GM23338 (cell line): ENCODE measurements around the gene ANKRD37.

Experiments
- CREB1 ChIP-seq: fragments of 250-450 bp; sonication (Bioruptor Pico); IDR thresholded peaks from 2 replicates; pipeline ENCODE4 v1.5.0; 2020; ENCODE audit warnings: low read depth, mild to moderate bottlenecking, moderate library complexity
- CTCF ChIP-seq, 2 experiments: fragments of 200-600 bp in 1 of 2; sonication (generic) in 1 of 2; conservative IDR thresholded peaks; 2 replicates each; pipeline versions ENCODE4 v1.5.1 to v1.6.1; 2016 to 2017; ENCODE audit warnings: antibody characterized with exemption in 2 of 2, low read depth in 2 of 2, mild to moderate bottlenecking in 2 of 2, moderate library complexity in 1 of 2
- ETS1 ChIP-seq: IDR thresholded peaks from 2 replicates; pipeline ENCODE4 v1.6.1; 2016; ENCODE audit warnings: antibody characterized with exemption
- EZH2 ChIP-seq: fragments of 200-600 bp; sonication (generic); IDR thresholded peaks from one replicate; pipeline ENCODE4 v1.8.0; 2017; ENCODE audit warnings: antibody characterized with exemption, mild to moderate bottlenecking, low read depth; ENCODE audit not compliant: unreplicated experiment
- EZH2phosphoT487 ChIP-seq: fragments of 200-600 bp; sonication (generic); IDR thresholded peaks from one replicate; pipeline ENCODE4 v1.8.1; 2018; ENCODE audit warnings: antibody characterized with exemption; ENCODE audit not compliant: unreplicated experiment
- JUNB ChIP-seq: IDR thresholded peaks from one replicate; pipeline ENCODE4 v1.6.1; 2016; ENCODE audit warnings: antibody characterized with exemption; ENCODE audit not compliant: unreplicated experiment
- NANOG ChIP-seq: IDR thresholded peaks from 2 replicates; pipeline ENCODE4 v1.6.1; 2016; ENCODE audit warnings: antibody characterized with exemption, borderline replicate concordance
- POLR2AphosphoS5 ChIP-seq: IDR thresholded peaks from 2 replicates; pipeline ENCODE4 v1.6.1; 2016; ENCODE audit warnings: antibody characterized with exemption, low read depth
- REST ChIP-seq: IDR thresholded peaks from one replicate; pipeline ENCODE4 v1.6.1; 2018; ENCODE audit warnings: antibody characterized with exemption; ENCODE audit not compliant: unreplicated experiment
- STAT1 ChIP-seq: IDR thresholded peaks from one replicate; pipeline ENCODE4 v1.6.1; 2016; ENCODE audit warnings: antibody characterized with exemption; ENCODE audit not compliant: unreplicated experiment
- ZNF114 ChIP-seq: fragments of 250-450 bp; sonication (Bioruptor Pico); IDR thresholded peaks from 2 replicates; pipeline ENCODE4 v1.5.0; 2020; ENCODE audit warnings: mild to moderate bottlenecking, moderate library complexity
- ZNF331 ChIP-seq: fragments of 250-450 bp; sonication (Bioruptor Pico); IDR thresholded peaks from 2 replicates; pipeline ENCODE4 v1.5.0; 2020; ENCODE audit warnings: low read depth, mild to moderate bottlenecking, moderate library complexity
- ZNF462 ChIP-seq: fragments of 250-450 bp; sonication (Bioruptor Pico); IDR thresholded peaks from 2 replicates; pipeline ENCODE4 v1.5.0; 2020; ENCODE audit warnings: mild to moderate bottlenecking, moderate library complexity

GRCh38 chr4:185416955-185417354 is 20.3 kb downstream of the ANKRD37 start:
- TF ChIP-seq CREB1 (CRISPR knock-in tag) (no peak), CTCF (conservative IDR thresholded peaks at IDR 0.05; ENCODE audit: low read depth in 2 of 2) (no peak), EZH2phosphoT487 (no peak), ZNF114 (no peak), EZH2 (no peak), POLR2AphosphoS5 (no peak), REST (no peak), JUNB (no peak), NANOG (no peak), ZNF462 (no peak), ETS1 (no peak), STAT1 (no peak), ZNF331 (CRISPR knock-in tag) (no peak)
